ENCODE data around the gene SNAPC5.

The SNAPC5 gene

GRCh38 chr15:66452971-66453580 lies 44.5 kb downstream of the SNAPC5 start:
- Histone ChIP-seq H3K4me3 (ENCODE audit: low read depth, low read length) (no peak overlapping the region), H3K27me3 (ENCODE audit: insufficient read depth, low read depth, severe bottlenecking) (no peaks in the 10 kb centered on the region), H3K36me3 (no peaks in the 10 kb centered on the region), H3K27ac (no peak overlapping the region), H3K9me3 (ENCODE audit: severe bottlenecking) (no peaks in the 10 kb centered on the region)
- DNase-seq: no peak
- TF ChIP-seq CTCF (IDR thresholded peaks at IDR 0.05; ENCODE audit: low read depth, low read length): no peak

- no peak for DNase-seq
Measured at GRCh38 chr15:66452420-66452819, 45.1 kb downstream of the SNAPC5 start.

More at GRCh38 chr15:66452420-66452819, 45.1 kb downstream of the SNAPC5 start:
- Histone ChIP-seq H3K27me3 (ENCODE audit: insufficient read depth, low read depth, severe bottlenecking) (no peaks in the 10 kb centered on the region), H3K36me3 (no peaks in the 10 kb centered on the region), H3K9me3 (ENCODE audit: severe bottlenecking) (no peaks in the 10 kb centered on the region), H3K27ac (no peak overlapping the region), H3K4me3 (ENCODE audit: low read depth, low read length) (no peak overlapping the region)
- no peak for TF ChIP-seq CTCF (IDR thresholded peaks at IDR 0.05; ENCODE audit: low read depth, low read length)
